ENCODE data around the gene SIGLEC12.

Gene SIGLEC12

DNA sequence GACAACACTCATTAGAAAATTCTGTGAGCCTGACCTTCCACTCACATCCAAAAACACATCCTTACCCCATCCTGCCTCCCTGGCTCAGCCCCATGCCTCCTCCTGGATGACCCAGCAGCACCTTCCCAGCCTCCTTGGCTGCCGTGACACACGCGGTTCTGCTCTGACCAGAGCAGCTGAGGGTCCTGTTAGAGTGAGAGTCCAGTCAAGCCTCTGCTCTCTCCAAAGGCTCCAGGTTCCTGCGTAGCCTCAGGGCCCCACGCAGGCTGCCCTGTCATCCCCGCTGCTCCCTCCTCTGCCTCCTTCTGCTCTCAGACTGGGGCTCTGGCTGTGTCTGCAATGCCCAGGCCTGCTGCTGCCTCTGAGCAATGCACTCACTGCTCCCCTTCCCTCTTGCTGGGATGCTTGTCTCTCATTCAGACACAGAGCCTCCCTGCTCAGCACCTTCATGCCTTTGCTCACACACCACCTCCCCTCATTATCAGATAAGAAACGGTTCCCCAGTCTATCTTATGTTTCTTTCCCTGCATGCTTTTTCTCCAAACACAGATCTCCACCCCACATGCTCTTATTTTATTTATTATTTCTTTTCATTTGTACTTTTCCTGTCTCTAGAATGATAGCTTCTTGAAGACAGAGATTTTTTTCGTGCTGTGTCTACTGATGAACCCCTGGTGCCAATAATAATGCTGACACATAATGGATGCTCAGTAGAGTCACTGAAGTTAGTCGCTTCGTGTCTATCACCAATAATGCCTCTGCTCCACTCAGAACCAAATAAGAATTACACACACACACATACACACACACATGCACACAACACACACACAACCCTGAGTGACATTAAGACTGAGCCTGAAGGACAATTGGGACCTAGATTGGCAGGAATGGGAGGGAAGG is 40.1 kb upstream of the SIGLEC12 start:
- DNase-seq (ENCODE audit: insufficient read length) (no peak), FAIRE-seq (no peak)
- no peak for TF ChIP-seq POLR2A (IDR thresholded peaks at IDR 0.05; ENCODE audit: low read depth, low read length)
- TF ChIP-seq TAF1 (IDR thresholded peaks at IDR 0.05; ENCODE audit: borderline replicate concordance, low read depth, low read length): no peak
- no peak for TF ChIP-seq POLR2AphosphoS5 (IDR thresholded peaks at IDR 0.05; ENCODE audit: low read depth, low read length)

- DNase-seq (ENCODE audit: insufficient read length): no peak
- no peak for FAIRE-seq
- TF ChIP-seq POLR2AphosphoS5 (IDR thresholded peaks at IDR 0.05; ENCODE audit: low read depth, low read length) (no peak), TAF1 (IDR thresholded peaks at IDR 0.05; ENCODE audit: borderline replicate concordance, low read depth, low read length) (no peak), POLR2A (IDR thresholded peaks at IDR 0.05; ENCODE audit: low read depth, low read length) (no peak)
Measured at GRCh38 chr19:51539821-51540366, 38.3 kb upstream of the SIGLEC12 start.

GRCh38 chr19:51535535-51535934 is 33.9 kb upstream of the SIGLEC12 start:
- DNase-seq (ENCODE audit: insufficient read length) (no peak), FAIRE-seq (peak; percentile 63)
- TF ChIP-seq POLR2A (IDR thresholded peaks at IDR 0.05; ENCODE audit: low read depth, low read length): no peak
- TF ChIP-seq POLR2AphosphoS5 (IDR thresholded peaks at IDR 0.05; ENCODE audit: low read depth, low read length): no peak
- no peak for TF ChIP-seq TAF1 (IDR thresholded peaks at IDR 0.05; ENCODE audit: borderline replicate concordance, low read depth, low read length)

- no peak for TF ChIP-seq TAF1 (IDR thresholded peaks at IDR 0.05; ENCODE audit: borderline replicate concordance, low read depth, low read length)
- TF ChIP-seq POLR2A (IDR thresholded peaks at IDR 0.05; ENCODE audit: low read depth, low read length): no peak
- TF ChIP-seq POLR2AphosphoS5 (IDR thresholded peaks at IDR 0.05; ENCODE audit: low read depth, low read length): no peak
- DNase-seq (ENCODE audit: insufficient read length) (peak; percentile 54), FAIRE-seq (peak; percentile 94)
Measured at GRCh38 chr19:51531349-51532315, 30.0 kb upstream of the SIGLEC12 start, which contains the start of gene SIGLEC6. Gene SIGLEC6, minus strand, starts transcription at chr19:51531670. Its CDS starts 22 bp downstream, at chr19:51531648.

DNA sequence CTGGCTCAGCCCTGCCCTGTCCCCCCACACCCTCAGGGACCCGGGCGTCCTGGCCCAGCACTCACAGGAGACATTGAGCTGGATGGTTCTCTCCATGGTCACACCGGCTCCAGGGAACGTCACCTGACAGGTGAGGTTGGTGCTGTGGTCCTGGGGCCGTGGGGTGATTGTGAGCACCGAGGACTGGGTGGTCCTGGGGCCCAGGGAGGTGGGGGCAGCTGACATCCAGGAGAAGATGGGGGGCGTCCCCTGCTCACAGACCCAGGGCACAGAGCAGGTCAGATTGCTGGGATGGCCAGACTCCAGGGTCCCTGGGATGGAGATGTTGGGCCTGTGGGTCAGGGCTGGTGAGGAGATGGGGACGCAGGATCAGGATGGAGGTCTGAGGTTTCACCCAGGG is 29.0 kb upstream of the SIGLEC12 start:
- no peak for DNase-seq (ENCODE audit: insufficient read length)
- FAIRE-seq: no peak
- TF ChIP-seq POLR2AphosphoS5 (IDR thresholded peaks at IDR 0.05; ENCODE audit: low read depth, low read length) (no peak), TAF1 (IDR thresholded peaks at IDR 0.05; ENCODE audit: borderline replicate concordance, low read depth, low read length) (no peak), POLR2A (IDR thresholded peaks at IDR 0.05; ENCODE audit: low read depth, low read length) (no peak)

- no peak for DNase-seq (ENCODE audit: insufficient read length)
- TF ChIP-seq POLR2AphosphoS5 (IDR thresholded peaks at IDR 0.05; ENCODE audit: low read depth, low read length) (no peak), POLR2A (IDR thresholded peaks at IDR 0.05; ENCODE audit: low read depth, low read length) (no peak), TAF1 (IDR thresholded peaks at IDR 0.05; ENCODE audit: borderline replicate concordance, low read depth, low read length) (no peak)
Measured at GRCh38 chr19:51529301-51529700, 27.7 kb upstream of the SIGLEC12 start.

DNA sequence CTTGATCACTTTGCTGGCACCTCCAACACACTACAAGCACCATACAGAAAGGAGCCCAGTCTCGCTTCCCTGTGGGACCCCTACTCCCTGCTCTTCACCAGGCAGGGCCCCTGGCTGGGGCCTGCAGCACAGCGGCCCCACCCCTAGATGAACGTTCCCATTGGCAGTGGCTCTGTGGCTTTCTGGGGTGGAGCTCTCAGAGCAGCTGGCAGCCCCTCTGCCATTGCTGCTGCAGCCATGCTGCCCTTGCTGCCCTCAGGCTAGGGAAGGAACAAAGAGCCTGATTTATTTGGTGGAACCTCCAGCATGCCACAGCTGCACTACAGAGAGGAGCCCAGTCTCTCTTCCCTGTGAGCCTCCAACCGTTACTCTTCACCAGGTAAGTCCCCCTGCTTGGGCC is 24.1 kb upstream of the SIGLEC12 start:
- no peak for FAIRE-seq
- no peak for DNase-seq (ENCODE audit: insufficient read length)
- no peak for TF ChIP-seq TAF1 (IDR thresholded peaks at IDR 0.05; ENCODE audit: borderline replicate concordance, low read depth, low read length)
- TF ChIP-seq POLR2A (IDR thresholded peaks at IDR 0.05; ENCODE audit: low read depth, low read length): no peak
- no peak for TF ChIP-seq POLR2AphosphoS5 (IDR thresholded peaks at IDR 0.05; ENCODE audit: low read depth, low read length)

More at GRCh38 chr19:51529301-51529700, 27.7 kb upstream of the SIGLEC12 start:
- no peak for FAIRE-seq

- FAIRE-seq: no peak
- DNase-seq (ENCODE audit: insufficient read length): no peak
- TF ChIP-seq POLR2AphosphoS5 (IDR thresholded peaks at IDR 0.05; ENCODE audit: low read depth, low read length) (no peak), POLR2A (IDR thresholded peaks at IDR 0.05; ENCODE audit: low read depth, low read length) (no peak), TAF1 (IDR thresholded peaks at IDR 0.05; ENCODE audit: borderline replicate concordance, low read depth, low read length) (no peak)
Measured at GRCh38 chr19:51524666-51525264, 23.2 kb upstream of the SIGLEC12 start.

GRCh38 chr19:51521781-51522180 is 20.2 kb upstream of the SIGLEC12 start:
- DNase-seq (ENCODE audit: insufficient read length) (no peak), FAIRE-seq (no peak)
- TF ChIP-seq POLR2A (IDR thresholded peaks at IDR 0.05; ENCODE audit: low read depth, low read length) (no peak), TAF1 (IDR thresholded peaks at IDR 0.05; ENCODE audit: borderline replicate concordance, low read depth, low read length) (no peak), POLR2AphosphoS5 (IDR thresholded peaks at IDR 0.05; ENCODE audit: low read depth, low read length) (no peak)

- FAIRE-seq (no peak), DNase-seq (ENCODE audit: insufficient read length) (no peak)
- TF ChIP-seq POLR2A (IDR thresholded peaks at IDR 0.05; ENCODE audit: low read depth, low read length): no peak
- TF ChIP-seq POLR2AphosphoS5 (IDR thresholded peaks at IDR 0.05; ENCODE audit: low read depth, low read length): no peak
- no peak for TF ChIP-seq TAF1 (IDR thresholded peaks at IDR 0.05; ENCODE audit: borderline replicate concordance, low read depth, low read length)
Measured at GRCh38 chr19:51521357-51521756, 19.8 kb upstream of the SIGLEC12 start.
